ENCODE data around the gene ARHGAP21.
"Not testable (repeated sequence)": the region's sequence is repeated elsewhere in the genome, so short reads cannot be mapped to it uniquely, and the experiment has no call there.

Gene ARHGAP21

DNA sequence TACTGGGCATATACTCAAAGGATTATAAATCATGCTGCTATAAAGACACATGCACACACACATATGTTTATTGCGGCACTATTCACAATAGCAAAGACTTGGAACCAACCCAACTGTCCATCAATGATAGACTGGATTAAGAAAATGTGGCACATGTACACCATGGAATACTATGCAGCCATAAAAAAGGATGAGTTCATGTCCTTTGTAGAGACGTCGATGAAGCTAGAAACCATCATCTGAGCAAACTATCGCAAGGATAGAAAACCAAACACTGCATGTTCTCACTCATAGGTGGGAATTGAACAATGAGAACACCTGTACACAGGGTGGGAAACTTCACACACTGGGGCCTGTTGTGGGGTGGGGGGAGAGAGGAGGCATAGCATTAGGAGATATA is 65.4 kb downstream of the ARHGAP21 start:
- not testable (repeated sequence) for H3K36me3 ChIP-seq (ENCODE audit: insufficient read depth, low read length); H3K79me2 ChIP-seq (ENCODE audit: control insufficient read depth, insufficient read depth, low read length, unreplicated experiment); H3K27ac ChIP-seq (ENCODE audit: low read depth, low read length); H3K4me1 ChIP-seq (ENCODE audit: control insufficient read depth, insufficient read depth, low read length, unreplicated experiment); H3K27me3 ChIP-seq (ENCODE audit: insufficient read depth, low read length); H2AFZ ChIP-seq (ENCODE audit: low read length, unreplicated experiment); H3K4me3 ChIP-seq (ENCODE audit: low read depth, low read length)

DNA sequence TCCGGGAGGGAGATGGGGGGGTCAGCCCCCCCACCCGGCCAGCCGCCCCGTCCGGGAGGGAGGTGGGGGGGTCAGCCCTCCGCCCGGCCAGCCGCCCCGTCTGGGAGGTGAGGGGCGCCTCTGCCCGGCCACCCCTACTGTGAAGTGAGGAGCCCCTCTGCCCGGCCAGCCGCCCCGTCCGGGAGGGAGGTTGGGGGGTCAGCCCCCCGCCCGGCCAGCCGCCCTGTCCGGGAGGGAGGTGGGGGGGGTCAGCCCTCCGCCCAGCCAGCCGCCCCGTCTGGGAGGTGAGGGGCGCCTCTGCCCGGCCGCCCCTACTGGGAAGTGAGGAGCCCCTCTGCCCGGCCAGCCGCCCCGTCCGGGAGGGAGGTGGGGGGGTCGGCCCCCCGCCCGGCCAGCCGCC is 67.4 kb downstream of the ARHGAP21 start:
- not testable (repeated sequence) for H3K27me3 ChIP-seq (ENCODE audit: insufficient read depth, low read length); H3K36me3 ChIP-seq (ENCODE audit: insufficient read depth, low read length); H3K4me3 ChIP-seq (ENCODE audit: low read depth, low read length); H3K4me1 ChIP-seq (ENCODE audit: control insufficient read depth, insufficient read depth, low read length, unreplicated experiment); H3K27ac ChIP-seq (ENCODE audit: low read depth, low read length); H2AFZ ChIP-seq (ENCODE audit: low read length, unreplicated experiment)
- peaks cover 15% of the 10 kb centered on the region for H3K79me2 ChIP-seq (ENCODE audit: control insufficient read depth, insufficient read depth, low read length, unreplicated experiment)

DNA sequence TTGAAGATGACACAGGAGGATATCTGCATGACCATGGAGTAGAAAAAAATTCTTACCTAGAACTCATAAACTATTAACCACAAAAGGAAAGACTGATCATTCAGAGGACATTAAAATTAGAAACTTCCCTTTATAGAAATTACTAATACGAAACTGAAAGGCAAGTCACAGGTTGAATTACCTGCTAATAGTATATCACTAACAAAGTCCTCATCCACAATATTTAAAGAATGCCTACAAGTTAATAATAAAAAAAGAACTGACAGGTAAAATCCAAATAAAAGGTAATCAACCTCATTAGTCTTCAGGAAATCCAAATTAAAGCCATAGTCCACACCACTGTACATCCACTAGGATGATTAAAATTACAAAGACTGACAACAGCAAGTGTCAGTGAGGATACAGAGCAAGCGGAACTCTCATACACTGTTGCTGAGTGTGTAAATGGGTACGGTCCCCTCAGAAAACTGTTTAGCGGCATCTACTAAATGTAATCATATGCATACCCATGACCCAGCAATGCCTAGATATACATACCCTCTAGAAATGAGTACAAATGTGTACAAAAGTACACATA is 71.2 kb downstream of the ARHGAP21 start:
- Histone ChIP-seq H3K27ac (ENCODE audit: low read depth, low read length) (no peak overlapping the region), H3K4me1 (ENCODE audit: control insufficient read depth, insufficient read depth, low read length, unreplicated experiment) (no peaks in the 10 kb centered on the region), H3K27me3 (ENCODE audit: insufficient read depth, low read length) (no peaks in the 10 kb centered on the region), H3K4me3 (ENCODE audit: low read depth, low read length) (no peak overlapping the region), H3K36me3 (ENCODE audit: insufficient read depth, low read length) (no peaks in the 10 kb centered on the region), H2AFZ (ENCODE audit: low read length, unreplicated experiment) (no peak overlapping the region), H3K79me2 (ENCODE audit: control insufficient read depth, insufficient read depth, low read length, unreplicated experiment) (peaks cover 20% of the 10 kb centered on the region)

DNA sequence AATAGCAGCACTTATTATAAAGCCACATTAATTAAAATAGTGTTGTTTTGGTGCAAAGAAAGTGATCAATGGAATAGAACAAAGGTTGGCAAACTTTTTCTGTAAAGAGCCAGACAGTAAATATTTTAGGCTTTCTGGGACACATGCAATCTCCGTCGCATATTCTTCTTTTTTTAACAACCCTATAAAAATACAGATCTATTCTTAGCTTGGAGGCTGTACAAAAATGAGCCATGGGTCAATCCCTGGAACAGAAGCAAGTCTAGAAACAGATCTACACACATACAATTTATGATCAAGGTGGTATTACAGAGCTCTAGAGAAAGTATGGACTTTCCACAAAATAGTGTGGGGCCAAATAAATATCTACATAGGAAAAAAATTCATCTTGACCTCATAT is 71.8 kb downstream of the ARHGAP21 start:
- Histone ChIP-seq H3K79me2 (ENCODE audit: control insufficient read depth, insufficient read depth, low read length, unreplicated experiment) (peaks cover 20% of the 10 kb centered on the region), H3K4me1 (ENCODE audit: control insufficient read depth, insufficient read depth, low read length, unreplicated experiment) (no peaks in the 10 kb centered on the region), H3K27ac (ENCODE audit: low read depth, low read length) (no peak overlapping the region), H3K4me3 (ENCODE audit: low read depth, low read length) (no peak overlapping the region), H3K27me3 (ENCODE audit: insufficient read depth, low read length) (no peaks in the 10 kb centered on the region), H3K36me3 (ENCODE audit: insufficient read depth, low read length) (no peaks in the 10 kb centered on the region), H2AFZ (ENCODE audit: low read length, unreplicated experiment) (no peak overlapping the region)

DNA sequence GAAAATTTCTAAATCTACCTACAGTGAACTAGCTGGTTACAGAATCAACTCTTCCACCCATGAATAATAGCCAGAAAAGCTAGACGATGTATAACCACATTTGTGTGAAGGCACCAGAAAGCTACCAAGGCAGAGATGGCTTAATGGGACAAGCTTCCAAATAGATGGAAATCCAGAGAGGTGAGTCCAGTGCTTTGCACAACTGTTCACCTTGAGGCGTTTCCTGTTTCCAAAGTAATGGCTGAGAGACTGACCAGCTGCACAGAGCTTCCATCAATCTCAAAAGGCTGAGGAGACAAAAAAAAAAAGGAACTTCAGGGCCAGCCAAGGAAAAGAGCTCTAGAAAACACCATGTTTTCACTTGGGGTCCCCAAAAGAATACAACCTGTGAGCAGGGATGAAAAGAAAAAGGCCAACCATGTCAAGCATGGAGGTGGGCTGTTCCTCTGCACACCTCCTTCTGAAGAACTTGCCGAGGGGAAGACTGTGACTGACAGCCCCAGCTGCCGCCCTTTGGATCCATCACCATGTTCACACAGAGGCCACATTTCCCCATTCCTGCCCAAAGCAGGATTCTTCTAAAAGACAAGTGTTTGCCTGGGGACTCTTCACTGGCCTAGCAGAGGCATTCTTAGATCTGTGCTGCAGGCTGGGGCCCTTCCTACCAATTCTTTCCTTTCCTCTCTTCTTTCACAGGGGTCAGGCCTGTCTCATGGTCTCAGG is 72.9 kb downstream of the ARHGAP21 start:
- Histone ChIP-seq H3K36me3 (ENCODE audit: insufficient read depth, low read length) (no peaks in the 10 kb centered on the region), H3K27me3 (ENCODE audit: insufficient read depth, low read length) (no peaks in the 10 kb centered on the region), H3K27ac (ENCODE audit: low read depth, low read length) (no peak overlapping the region), H3K4me1 (ENCODE audit: control insufficient read depth, insufficient read depth, low read length, unreplicated experiment) (peaks cover 4% of the 10 kb centered on the region), H2AFZ (ENCODE audit: low read length, unreplicated experiment) (no peak overlapping the region), H3K4me3 (ENCODE audit: low read depth, low read length) (no peak overlapping the region), H3K79me2 (ENCODE audit: control insufficient read depth, insufficient read depth, low read length, unreplicated experiment) (peaks cover 20% of the 10 kb centered on the region)

DNA sequence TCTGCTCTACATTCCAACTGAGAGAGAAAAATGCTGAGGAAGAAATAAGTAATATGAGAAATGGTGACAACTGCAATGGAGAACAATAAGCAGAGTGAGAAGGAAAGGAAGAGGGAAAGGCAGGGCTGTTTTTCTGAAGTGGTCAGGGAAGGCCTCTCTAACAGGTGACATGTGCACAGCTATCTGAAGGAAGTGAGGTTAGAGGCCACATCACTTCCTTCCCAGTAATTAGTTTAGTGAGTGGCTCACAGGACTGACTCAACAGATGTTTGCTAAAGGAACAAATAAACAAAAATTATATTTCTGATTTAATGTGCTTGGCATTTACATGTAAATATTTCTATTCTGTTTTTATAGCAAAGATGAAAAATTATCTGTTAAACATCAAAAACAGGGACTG is 77.9 kb downstream of the ARHGAP21 start:
- H3K4me1 ChIP-seq (ENCODE audit: control insufficient read depth, insufficient read depth, low read length, unreplicated experiment): peaks cover 24% of the 10 kb centered on the region
- H3K4me3 ChIP-seq (ENCODE audit: low read depth, low read length): no peak overlapping the region
- H3K27me3 ChIP-seq (ENCODE audit: insufficient read depth, low read length): no peaks in the 10 kb centered on the region
- peaks cover 27% of the 10 kb centered on the region for H3K79me2 ChIP-seq (ENCODE audit: control insufficient read depth, insufficient read depth, low read length, unreplicated experiment)
- H2AFZ ChIP-seq (ENCODE audit: low read length, unreplicated experiment): no peak overlapping the region
- peak overlapping the region; percentile 7; the same call in 1 of the 2 replicates for H3K27ac ChIP-seq (ENCODE audit: low read depth, low read length)
- peaks cover 5% of the 10 kb centered on the region; the same call in 1 of the 2 replicates for H3K36me3 ChIP-seq (ENCODE audit: insufficient read depth, low read length)

DNA sequence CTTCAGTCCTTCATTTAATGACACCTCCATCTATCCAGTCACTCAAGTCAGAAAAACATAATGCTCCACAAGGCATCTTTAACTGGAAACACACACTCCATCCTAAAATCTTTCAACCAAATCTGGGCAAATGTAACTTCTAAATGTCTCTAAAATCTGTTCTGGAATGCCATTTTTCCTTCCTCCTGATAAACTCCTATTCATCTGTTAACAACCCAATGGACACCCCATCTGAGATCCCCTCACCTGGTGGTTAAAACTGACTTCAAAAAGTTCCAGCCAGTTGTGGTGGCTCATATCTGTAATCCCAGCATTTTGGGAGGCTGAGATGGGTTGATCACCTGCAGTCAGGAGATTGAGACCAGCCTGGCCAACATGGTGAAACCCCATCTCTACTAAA is 78.7 kb downstream of the ARHGAP21 start:
- Histone ChIP-seq H3K27ac (ENCODE audit: low read depth, low read length) (no peak overlapping the region), H3K4me1 (ENCODE audit: control insufficient read depth, insufficient read depth, low read length, unreplicated experiment) (peaks cover 24% of the 10 kb centered on the region), H2AFZ (ENCODE audit: low read length, unreplicated experiment) (no peak overlapping the region), H3K27me3 (ENCODE audit: insufficient read depth, low read length) (no peaks in the 10 kb centered on the region), H3K36me3 (ENCODE audit: insufficient read depth, low read length) (peaks cover 5% of the 10 kb centered on the region; the same call in 1 of the 2 replicates), H3K4me3 (ENCODE audit: low read depth, low read length) (no peak overlapping the region), H3K79me2 (ENCODE audit: control insufficient read depth, insufficient read depth, low read length, unreplicated experiment) (peaks cover 29% of the 10 kb centered on the region)

DNA sequence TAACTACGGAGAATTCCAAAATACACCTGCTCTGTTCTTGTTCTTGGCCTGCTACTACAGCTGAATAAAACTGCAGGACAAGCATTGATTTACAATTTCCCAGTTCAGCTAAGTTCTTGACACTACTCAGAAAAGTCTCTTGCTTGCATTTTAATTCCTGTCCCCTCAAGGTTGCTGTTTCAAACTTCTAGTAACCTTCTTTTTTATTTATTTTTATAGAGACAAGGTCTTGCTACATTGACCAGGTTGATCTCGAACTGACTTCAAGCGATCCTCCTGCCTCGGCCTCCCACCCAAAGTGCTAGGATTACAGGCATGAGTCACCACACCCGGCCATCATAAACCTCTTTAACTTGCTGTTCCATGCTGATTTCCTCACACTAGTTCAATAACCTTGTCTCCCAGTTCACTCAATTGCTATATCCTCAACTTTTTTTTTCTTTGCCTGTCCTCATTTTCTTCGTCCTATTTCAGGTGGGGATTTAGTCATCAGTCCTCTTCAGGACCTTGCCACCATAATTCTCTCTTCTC is 79.9 kb downstream of the ARHGAP21 start:
- Histone ChIP-seq H3K4me1 (ENCODE audit: control insufficient read depth, insufficient read depth, low read length, unreplicated experiment) (peaks cover 24% of the 10 kb centered on the region), H3K79me2 (ENCODE audit: control insufficient read depth, insufficient read depth, low read length, unreplicated experiment) (peaks cover 30% of the 10 kb centered on the region), H3K4me3 (ENCODE audit: low read depth, low read length) (no peak overlapping the region), H3K27ac (ENCODE audit: low read depth, low read length) (peak overlapping the region; percentile 55), H2AFZ (ENCODE audit: low read length, unreplicated experiment) (no peak overlapping the region), H3K36me3 (ENCODE audit: insufficient read depth, low read length) (peaks cover 5% of the 10 kb centered on the region), H3K27me3 (ENCODE audit: insufficient read depth, low read length) (no peaks in the 10 kb centered on the region)

DNA sequence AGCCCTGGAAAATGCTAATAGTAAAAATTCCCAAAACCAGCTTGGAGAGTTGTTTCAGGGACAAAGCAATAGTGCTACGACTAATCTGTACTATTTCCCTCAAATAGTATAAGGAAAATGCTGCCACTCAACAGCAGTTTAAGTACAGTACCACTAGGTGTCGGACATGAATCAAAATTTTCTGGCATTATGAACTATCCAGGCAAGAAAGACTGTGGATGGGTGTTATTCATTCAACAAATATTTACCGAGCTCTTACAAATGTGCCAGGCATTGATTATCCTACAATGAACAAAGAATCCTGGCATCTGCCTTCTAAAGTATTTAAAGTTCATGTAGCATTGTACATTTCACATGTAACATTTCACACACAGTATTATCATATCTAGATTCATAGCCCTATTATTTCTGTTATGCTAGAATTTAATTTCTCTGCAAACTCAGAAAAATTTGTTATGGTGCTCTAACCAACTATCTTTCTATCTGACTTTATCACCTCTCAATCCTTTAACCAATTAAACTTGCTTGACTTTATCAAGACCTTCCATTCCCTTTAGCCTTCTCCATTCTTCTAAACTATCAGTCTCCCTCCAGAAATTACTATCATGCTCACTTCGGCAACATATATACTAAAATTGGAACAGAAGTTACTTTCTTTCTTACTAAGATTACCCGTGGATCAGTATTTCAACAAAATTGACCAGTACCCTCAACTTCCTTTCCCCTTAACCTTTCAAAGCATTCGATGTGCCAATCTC is 80.6 kb downstream of the ARHGAP21 start:
- Histone ChIP-seq H3K4me1 (ENCODE audit: control insufficient read depth, insufficient read depth, low read length, unreplicated experiment) (peaks cover 24% of the 10 kb centered on the region), H3K4me3 (ENCODE audit: low read depth, low read length) (no peak overlapping the region), H3K79me2 (ENCODE audit: control insufficient read depth, insufficient read depth, low read length, unreplicated experiment) (peaks cover 35% of the 10 kb centered on the region), H2AFZ (ENCODE audit: low read length, unreplicated experiment) (no peak overlapping the region), H3K27ac (ENCODE audit: low read depth, low read length) (peak overlapping the region; percentile 55), H3K36me3 (ENCODE audit: insufficient read depth, low read length) (peaks cover 5% of the 10 kb centered on the region), H3K27me3 (ENCODE audit: insufficient read depth, low read length) (no peaks in the 10 kb centered on the region)

DNA sequence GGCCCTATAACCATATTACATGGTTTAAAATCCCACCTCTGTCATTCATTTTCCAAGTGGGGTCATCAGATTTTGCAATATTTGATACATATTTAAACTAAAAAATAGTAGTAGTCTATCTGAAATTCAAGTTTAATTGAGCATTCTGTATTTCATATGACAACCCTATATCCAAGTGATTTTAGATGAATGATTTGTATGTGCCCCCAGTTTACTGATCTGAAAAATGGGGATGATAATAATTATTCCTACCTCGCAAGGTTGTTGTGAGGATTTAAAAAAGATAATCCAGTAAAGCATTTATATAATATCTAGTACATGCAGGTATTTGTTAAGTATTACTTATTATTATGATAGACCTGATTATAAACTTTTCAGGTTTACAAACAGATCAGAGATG is 84.6 kb downstream of the ARHGAP21 start:
- no peak overlapping the region for H3K27ac ChIP-seq (ENCODE audit: low read depth, low read length)
- no peak overlapping the region for H3K4me3 ChIP-seq (ENCODE audit: low read depth, low read length)
- peaks cover 41% of the 10 kb centered on the region for H3K79me2 ChIP-seq (ENCODE audit: control insufficient read depth, insufficient read depth, low read length, unreplicated experiment)
- H3K27me3 ChIP-seq (ENCODE audit: insufficient read depth, low read length): no peaks in the 10 kb centered on the region
- H3K36me3 ChIP-seq (ENCODE audit: insufficient read depth, low read length): no peaks in the 10 kb centered on the region; the same call in 1 of the 2 replicates
- no peak overlapping the region for H2AFZ ChIP-seq (ENCODE audit: low read length, unreplicated experiment)
- H3K4me1 ChIP-seq (ENCODE audit: control insufficient read depth, insufficient read depth, low read length, unreplicated experiment): peaks cover 14% of the 10 kb centered on the region
